ENCODE data around the gene AAGAB. TPM values are rescaled to one million over a fixed set of nuclear protein-coding genes. Genes with fewer than 3 reads are reported as not detected.

AAGAB gene
- polyA plus RNA-seq, 1 donor from 2014 or later = 114 TPM

DNA sequence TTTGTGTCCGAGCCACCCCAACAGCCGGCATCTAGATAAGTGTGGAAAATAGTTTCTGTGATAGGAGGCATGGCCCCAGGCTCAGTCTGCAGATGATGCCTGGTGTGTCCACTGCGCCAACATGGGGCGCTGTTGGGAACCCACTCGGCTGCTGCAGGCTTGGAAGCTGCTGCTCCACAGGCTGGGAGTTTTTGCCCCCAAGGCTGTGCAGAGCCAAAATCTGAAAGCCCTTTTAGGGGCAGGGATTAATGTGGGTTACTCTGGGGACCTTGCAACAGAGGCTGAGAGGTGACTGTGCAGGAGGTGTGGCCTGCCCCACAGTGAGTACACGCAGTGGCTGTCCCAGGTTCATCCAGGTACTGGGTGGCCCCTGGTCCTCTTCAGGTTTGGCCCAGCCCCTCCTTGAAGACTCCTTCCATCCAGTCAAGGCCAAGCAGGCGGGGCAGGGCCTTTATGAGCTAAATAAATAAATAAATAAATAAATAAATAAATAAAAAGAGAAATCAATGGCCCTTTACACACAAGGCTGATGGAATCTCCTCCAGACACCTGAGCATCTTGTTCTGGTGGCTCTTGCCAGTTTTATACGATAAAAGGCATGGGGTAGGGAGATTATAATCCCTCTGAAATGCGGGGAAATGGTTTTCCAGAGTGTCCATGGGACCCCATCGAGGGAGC is 73.8 kb downstream of the AAGAB start:
- H4K20me1 ChIP-seq (ENCODE audit: insufficient read depth) = no peaks in the 10 kb centered on the region
- no peaks in the 10 kb centered on the region for H3K9me3 ChIP-seq (ENCODE audit: low read length)
- no peak overlapping the region for H3K27ac ChIP-seq (ENCODE audit: low read length)
- H3K36me3 ChIP-seq (ENCODE audit: insufficient read depth, low read length) = no peaks in the 10 kb centered on the region
- no peak overlapping the region for H3K4me2 ChIP-seq (ENCODE audit: low read length)
- no peak overlapping the region for H3K9ac ChIP-seq (ENCODE audit: low read length)
- no peak overlapping the region for H2AFZ ChIP-seq (ENCODE audit: low read depth, low read length)
- H3K4me3 ChIP-seq (ENCODE audit: low read length) = no peak overlapping the region
- no peaks in the 10 kb centered on the region for H3K79me2 ChIP-seq (replicated peaks; ENCODE audit: insufficient read depth, low read length)
- H3K9me2 ChIP-seq (ENCODE audit: insufficient read depth, low read length) = no peaks in the 10 kb centered on the region
- no peaks in the 10 kb centered on the region for H3K27me3 ChIP-seq (ENCODE audit: insufficient read depth, low read depth, low read length)
- TF ChIP-seq TAF1 (IDR thresholded peaks at IDR 0.05; ENCODE audit: low read depth) (no peak), SMC3 (conservative IDR thresholded peaks at IDR 0.05; ENCODE audit: poor library complexity) (no peak), MXI1 (conservative IDR thresholded peaks at IDR 0.05; ENCODE audit: poor library complexity, severe bottlenecking) (no peak), REST (IDR thresholded peaks at IDR 0.05; ENCODE audit: borderline replicate concordance) (no peak), POLR2AphosphoS5 (IDR thresholded peaks at IDR 0.05) (no peak), EP300 (conservative IDR thresholded peaks at IDR 0.05; ENCODE audit: poor library complexity, severe bottlenecking) (no peak), CTCF (IDR thresholded peaks at IDR 0.05; ENCODE audit: poor library complexity, severe bottlenecking) (no peak), RAD21 (conservative IDR thresholded peaks at IDR 0.05) (no peak), EZH2 (IDR thresholded peaks at IDR 0.05; ENCODE audit: borderline replicate concordance, insufficient read depth, low read length, poor library complexity, severe bottlenecking) (no peak)
- H3F3A ChIP-seq (ENCODE audit: insufficient read depth, low read length, poor library complexity, severe bottlenecking) = no peaks in the 10 kb centered on the region

GRCh38 chr15:67180035-67180434 is 74.4 kb downstream of the AAGAB start:
- Histone ChIP-seq H2AFZ (ENCODE audit: low read depth, low read length) (no peak overlapping the region), H3K9me3 (ENCODE audit: low read length) (no peaks in the 10 kb centered on the region), H3F3A (ENCODE audit: insufficient read depth, low read length, poor library complexity, severe bottlenecking) (no peaks in the 10 kb centered on the region), H4K20me1 (ENCODE audit: insufficient read depth) (no peaks in the 10 kb centered on the region), H3K79me2 (replicated peaks; ENCODE audit: insufficient read depth, low read length) (no peaks in the 10 kb centered on the region), H3K9ac (ENCODE audit: low read length) (no peak overlapping the region), H3K27ac (ENCODE audit: low read length) (no peak overlapping the region), H3K4me2 (ENCODE audit: low read length) (no peak overlapping the region), H3K9me2 (ENCODE audit: insufficient read depth, low read length) (no peaks in the 10 kb centered on the region), H3K36me3 (ENCODE audit: insufficient read depth, low read length) (no peaks in the 10 kb centered on the region), H3K27me3 (ENCODE audit: insufficient read depth, low read depth, low read length) (no peaks in the 10 kb centered on the region), H3K4me3 (ENCODE audit: low read length) (no peak overlapping the region)
- no peak for TF ChIP-seq CTCF (IDR thresholded peaks at IDR 0.05; ENCODE audit: poor library complexity, severe bottlenecking)
- TF ChIP-seq POLR2AphosphoS5 (IDR thresholded peaks at IDR 0.05) = no peak
- TF ChIP-seq REST (IDR thresholded peaks at IDR 0.05; ENCODE audit: borderline replicate concordance) = no peak
- TF ChIP-seq SMC3 (conservative IDR thresholded peaks at IDR 0.05; ENCODE audit: poor library complexity) = no peak
- no peak for TF ChIP-seq RAD21 (conservative IDR thresholded peaks at IDR 0.05)
- no peak for TF ChIP-seq TAF1 (IDR thresholded peaks at IDR 0.05; ENCODE audit: low read depth)
- TF ChIP-seq EZH2 (IDR thresholded peaks at IDR 0.05; ENCODE audit: borderline replicate concordance, insufficient read depth, low read length, poor library complexity, severe bottlenecking) = no peak
- TF ChIP-seq EP300 (conservative IDR thresholded peaks at IDR 0.05; ENCODE audit: poor library complexity, severe bottlenecking) = no peak
- no peak for TF ChIP-seq MXI1 (conservative IDR thresholded peaks at IDR 0.05; ENCODE audit: poor library complexity, severe bottlenecking)

All from neural cell (in vitro differentiated cells).